ENCODE measurements around the gene ZNF536.
"Not testable (repeated sequence)": the region's sequence is repeated elsewhere in the genome, so short reads cannot be mapped to it uniquely, and the experiment has no call there.

ZNF536 gene

GRCh38 chr19:30388327-30388726, 16.1 kb downstream of the ZNF536 start:
- no peak for DNase-seq (ENCODE audit: low read depth in 2 of 2)

GRCh38 chr19:30388819-30389218, 16.6 kb downstream of the ZNF536 start:
- no peak for DNase-seq (ENCODE audit: low read depth in 2 of 2)

- no peak for DNase-seq (ENCODE audit: low read depth in 2 of 2)
Measured at GRCh38 chr19:30390356-30390988, 18.3 kb downstream of the ZNF536 start.

DNA sequence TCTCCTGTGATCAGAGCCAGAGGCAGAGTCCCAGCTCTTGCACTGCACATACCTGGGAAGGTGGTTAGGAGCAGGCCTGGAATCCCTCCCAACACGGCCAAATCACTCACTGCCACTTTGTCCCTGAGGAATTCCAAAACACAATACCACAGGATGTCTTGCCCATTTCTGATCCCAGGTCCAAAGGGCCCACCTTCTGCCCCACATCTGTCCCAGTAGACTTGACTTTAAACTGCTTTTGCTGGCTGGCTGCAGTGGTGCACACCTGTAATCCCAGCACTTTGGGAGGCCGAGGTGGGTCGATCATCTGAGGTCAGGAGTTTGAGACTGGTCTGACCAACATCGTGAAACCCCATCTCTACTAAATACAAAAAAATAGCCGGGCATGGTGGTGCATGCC, 18.9 kb downstream of the ZNF536 start:
- no peak for DNase-seq (ENCODE audit: low read depth in 2 of 2)

DNA sequence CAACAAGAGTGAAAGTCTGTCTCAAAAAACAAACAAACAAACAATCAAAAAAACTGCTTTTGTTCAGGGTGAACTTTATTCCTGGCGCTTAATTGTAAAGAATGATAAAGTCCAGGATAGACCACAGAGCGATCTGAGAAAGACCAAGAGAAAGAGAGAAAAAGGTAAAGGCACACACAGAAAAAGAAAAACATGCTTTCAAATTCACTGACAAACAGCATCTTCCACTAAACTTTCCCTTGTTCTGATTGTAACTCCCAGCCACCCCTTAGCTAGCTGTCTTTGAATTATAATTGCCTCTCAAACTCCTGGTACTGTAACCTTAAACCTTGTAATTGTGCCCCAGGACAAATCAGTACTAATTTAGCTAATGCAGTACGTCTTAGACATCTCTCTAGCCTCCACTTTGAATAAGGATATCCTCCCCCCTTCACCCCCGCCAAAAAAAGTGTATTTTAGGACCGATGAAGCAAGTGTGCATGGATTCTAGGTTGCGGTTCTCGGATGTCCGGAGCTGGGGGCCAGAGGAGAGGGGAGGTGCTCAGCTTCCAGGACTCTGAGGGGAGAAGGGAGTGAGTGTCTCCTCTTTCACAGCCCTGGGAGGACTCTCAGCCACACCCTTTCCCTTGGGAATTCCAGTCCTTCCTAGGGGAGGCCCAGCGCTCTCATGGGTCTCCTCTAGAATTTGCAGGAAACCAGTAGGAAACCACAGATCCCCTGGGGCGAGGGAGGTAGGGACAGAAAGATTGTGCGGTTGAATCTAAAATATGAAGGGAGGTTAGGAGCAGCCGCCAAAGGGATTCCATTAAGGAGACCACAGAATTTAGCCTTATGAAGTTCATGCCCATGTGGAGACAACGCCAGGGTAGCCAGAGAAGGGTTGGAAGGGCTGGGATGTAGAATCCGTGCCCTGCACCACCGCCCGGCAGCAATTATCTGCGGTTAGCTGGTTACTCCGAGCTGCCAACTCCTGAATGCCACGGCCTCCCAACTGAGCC, 19.7 kb downstream of the ZNF536 start:
- no peak for DNase-seq (ENCODE audit: low read depth in 2 of 2)

DNA sequence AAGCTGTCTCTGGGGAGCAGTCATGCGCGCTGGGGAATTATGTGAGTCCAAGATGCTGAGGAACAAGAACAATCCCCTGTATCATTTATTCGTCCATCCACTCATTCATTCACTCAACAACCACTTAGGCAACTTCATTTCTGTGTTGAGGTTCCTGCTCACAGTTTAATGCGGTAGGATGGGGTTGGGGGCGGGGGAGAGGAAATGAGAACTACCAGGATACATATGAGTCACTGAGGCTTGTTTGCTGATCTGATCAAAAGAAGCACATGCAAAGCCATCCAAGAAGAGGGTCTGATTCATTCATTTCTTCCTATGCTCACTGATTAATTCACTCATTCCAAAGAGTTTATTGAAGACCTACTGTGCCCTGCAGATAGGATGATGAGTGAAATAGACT, 20.9 kb downstream of the ZNF536 start:
- DNase-seq (ENCODE audit: low read depth in 2 of 2), result no peak

- DNase-seq (ENCODE audit: low read depth in 2 of 2), result no peak
Measured at GRCh38 chr19:30393729-30394480, 21.7 kb downstream of the ZNF536 start.

GRCh38 chr19:30394481-30395151, 22.4 kb downstream of the ZNF536 start:
- no peak for DNase-seq (ENCODE audit: low read depth in 2 of 2)

- DNase-seq (ENCODE audit: low read depth in 2 of 2), result no peak
Measured at GRCh38 chr19:30395283-30395682, 23.1 kb downstream of the ZNF536 start.

- DNase-seq (ENCODE audit: low read depth in 2 of 2), result not testable (repeated sequence)
Measured at GRCh38 chr19:30398539-30398938, 26.4 kb downstream of the ZNF536 start.

GRCh38 chr19:30401956-30402355, 29.8 kb downstream of the ZNF536 start:
- DNase-seq (ENCODE audit: low read depth in 2 of 2), result no peak

DNA sequence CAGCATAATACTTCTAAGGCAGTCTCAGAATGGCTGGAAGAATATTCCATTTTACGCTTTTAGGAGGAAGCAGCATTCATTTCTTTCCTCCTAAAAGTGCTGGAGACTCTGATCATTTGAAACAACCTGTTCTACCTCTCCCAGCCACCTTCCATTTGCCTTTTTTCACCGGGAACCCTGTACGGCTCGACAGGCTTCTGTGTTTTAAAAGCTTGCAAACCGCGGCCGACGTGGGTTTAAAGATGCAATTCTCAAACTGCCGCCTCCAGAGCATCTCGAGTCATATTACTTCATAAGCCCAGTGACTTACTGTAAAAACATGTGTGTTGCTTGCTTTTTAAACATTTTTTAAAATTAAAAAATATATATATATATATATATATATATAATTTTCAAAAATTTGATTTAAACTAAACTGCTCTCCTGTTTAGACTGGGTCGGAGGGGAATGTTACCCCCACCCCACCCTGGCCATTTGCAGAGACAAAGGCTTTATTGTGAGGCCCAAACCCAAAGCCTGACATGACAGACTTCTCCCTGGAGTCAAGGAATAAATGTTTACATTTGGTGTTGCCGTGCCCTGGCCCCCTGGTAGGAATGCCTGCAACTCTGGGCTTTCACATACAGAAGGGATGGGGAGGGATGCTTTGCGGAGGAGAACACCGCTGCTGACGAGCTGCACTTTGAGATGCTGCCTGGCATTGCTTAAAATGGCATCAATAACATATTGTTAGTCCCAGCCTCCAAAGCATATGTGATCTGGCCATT, 30.4 kb downstream of the ZNF536 start:
- no peak for DNase-seq (ENCODE audit: low read depth in 2 of 2)

GRCh38 chr19:30403203-30403985, 31.2 kb downstream of the ZNF536 start:
- DNase-seq (ENCODE audit: low read depth in 2 of 2), result no peak

DNA sequence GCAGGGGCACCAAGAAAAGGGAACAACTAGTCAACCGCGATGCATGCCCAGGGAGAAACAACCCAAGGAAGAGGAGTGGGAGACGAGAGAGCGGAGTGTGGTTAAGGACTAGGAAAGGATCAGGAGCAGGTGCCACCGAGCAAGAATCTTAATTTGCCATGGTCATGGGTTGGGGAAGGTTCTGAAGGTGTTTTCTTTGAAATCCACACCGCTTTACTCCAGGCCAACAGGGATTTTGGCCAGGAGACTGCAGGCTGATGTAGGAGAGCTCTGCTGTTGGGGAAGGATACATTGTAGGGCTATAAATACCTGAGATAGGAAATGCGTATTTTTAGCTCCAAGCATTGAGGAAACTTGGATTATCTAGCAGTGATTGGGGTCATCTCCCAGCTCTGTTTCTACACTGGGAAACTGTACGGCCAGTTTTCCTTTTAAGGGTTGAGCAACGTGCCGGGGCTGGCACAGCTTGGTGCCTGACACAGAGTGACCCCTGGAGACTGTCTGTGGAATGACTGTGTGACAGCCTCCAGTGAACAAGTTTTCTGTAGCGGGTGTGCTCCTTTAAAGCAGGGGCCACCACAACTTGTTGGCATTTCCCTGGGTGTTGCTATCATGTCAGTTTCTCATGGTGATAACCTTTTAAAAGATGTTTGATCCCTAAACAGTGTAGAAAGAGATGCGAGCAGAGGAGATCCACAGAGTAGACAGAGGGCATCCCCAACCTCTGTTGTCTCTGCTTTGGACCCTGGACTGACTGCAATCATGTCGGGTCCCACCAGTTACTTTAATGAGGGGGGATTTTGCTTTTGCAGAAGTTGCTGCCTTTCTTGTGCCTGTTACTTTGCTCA, 34.3 kb downstream of the ZNF536 start:
- no peak for DNase-seq (ENCODE audit: low read depth in 2 of 2)

- no peak for DNase-seq (ENCODE audit: low read depth in 2 of 2)
Measured at GRCh38 chr19:30407068-30407709, 35.0 kb downstream of the ZNF536 start.

- no peak for DNase-seq (ENCODE audit: low read depth in 2 of 2)
Measured at GRCh38 chr19:30408734-30409301, 36.6 kb downstream of the ZNF536 start.

GRCh38 chr19:30411714-30412113, 39.5 kb downstream of the ZNF536 start:
- DNase-seq (ENCODE audit: low read depth in 2 of 2), result no peak

- DNase-seq (ENCODE audit: low read depth in 2 of 2), result no peak
Measured at GRCh38 chr19:30416375-30416774, 44.2 kb downstream of the ZNF536 start.
